Measurements from ENCODE around the gene FBXW4. TPM values are rescaled to one million over a fixed set of nuclear protein-coding genes. Genes with fewer than 3 reads are reported as not detected.

The FBXW4 gene
- polyA plus RNA-seq, 4 donors = 27.1 to 49.1 (median 35.4) TPM

- peaks cover 2 to 84% (median 18%) of the 10 kb centered on the region in 3 donors for H3K36me3 ChIP-seq (ENCODE audit: control insufficient read depth in 3 of 3, insufficient read depth in 2 of 3, low read depth in 1 of 3, low read length in 3 of 3)
Measured at GRCh38 chr10:101617102-101617823, 77.7 kb downstream of the FBXW4 start.

DNA sequence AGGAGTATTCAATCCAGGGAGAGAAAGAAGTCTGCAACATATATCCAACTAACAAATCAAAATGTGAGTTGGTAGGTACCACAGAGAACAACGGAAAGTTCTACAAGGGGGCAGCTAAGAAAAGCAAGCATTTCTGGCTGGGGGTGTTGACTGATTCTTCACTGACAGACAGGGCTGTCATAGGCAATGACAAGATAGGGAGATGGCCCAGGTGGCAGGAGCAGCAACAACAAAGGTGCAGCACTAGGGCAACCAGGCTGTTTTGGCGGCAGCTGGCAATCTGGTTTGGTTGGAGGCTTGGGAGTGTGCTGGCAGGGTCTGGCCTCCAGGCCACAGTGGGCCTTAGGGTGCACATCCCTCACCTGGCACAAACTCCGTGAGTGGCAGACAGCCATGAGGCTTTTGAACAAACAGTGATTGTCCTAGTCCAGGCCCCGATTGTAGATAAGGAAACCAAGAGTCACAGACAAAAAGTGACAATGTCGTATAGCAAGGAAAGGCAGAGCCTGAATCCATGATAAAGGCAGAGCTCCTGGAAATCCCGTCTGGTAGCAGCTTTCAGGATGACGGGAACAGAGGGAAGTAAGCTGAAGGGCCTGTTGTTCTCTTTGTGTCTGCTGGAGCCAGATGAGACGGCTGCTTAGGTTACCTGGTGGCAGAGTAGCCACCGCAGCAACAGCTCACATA lies 78.4 kb downstream of the FBXW4 start:
- peaks cover 2 to 88% (median 15%) of the 10 kb centered on the region in 3 donors for H3K36me3 ChIP-seq (ENCODE audit: control insufficient read depth in 3 of 3, insufficient read depth in 2 of 3, low read depth in 1 of 3, low read length in 3 of 3)
- DNase-seq = no peak
- no peaks in the 10 kb centered on the region for H3K4me1 ChIP-seq (ENCODE audit: control insufficient read depth in 3 of 3, insufficient read depth in 2 of 3, low read depth in 1 of 3, low read length in 2 of 3)
- H3K27ac ChIP-seq (ENCODE audit: low read depth in 1 of 3, low read length in 2 of 3) = no peak overlapping the region
- WGBS, 3 donors = 74 to 86% (median 82%) methylated on average over 9 of the region's 9 CpGs
- no peak for FAIRE-seq
- no peaks in the 10 kb centered on the region for H3K9me3 ChIP-seq (ENCODE audit: control insufficient read depth in 2 of 2, insufficient read depth in 1 of 2, low read depth in 1 of 2, low read length in 1 of 2)
- no peaks in the 10 kb centered on the region for H3K27me3 ChIP-seq (ENCODE audit: control insufficient read depth in 3 of 3, insufficient read depth in 3 of 3, low read length in 3 of 3)
- no peak overlapping the region for H3K4me3 ChIP-seq (ENCODE audit: low read depth in 1 of 3, low read length in 3 of 3)

More at GRCh38 chr10:101617102-101617823, 77.7 kb downstream of the FBXW4 start:
- Histone ChIP-seq H3K27me3 (ENCODE audit: control insufficient read depth in 3 of 3, insufficient read depth in 3 of 3, low read length in 3 of 3) (no peaks in the 10 kb centered on the region), H3K9me3 (ENCODE audit: control insufficient read depth in 2 of 2, insufficient read depth in 1 of 2, low read depth in 1 of 2, low read length in 1 of 2) (no peaks in the 10 kb centered on the region), H3K4me1 (ENCODE audit: control insufficient read depth in 3 of 3, insufficient read depth in 2 of 3, low read depth in 1 of 3, low read length in 2 of 3) (no peaks in the 10 kb centered on the region), H3K4me3 (ENCODE audit: low read depth in 1 of 3, low read length in 3 of 3) (no peak overlapping the region), H3K27ac (ENCODE audit: low read depth in 1 of 3, low read length in 2 of 3) (no peak overlapping the region)
- DNase-seq (no peak), FAIRE-seq (no peak)
- WGBS, 3 donors = 84 to 90% (median 86%) methylated on average over 8 of the region's 8 CpGs

GRCh38 chr10:101615525-101616116 lies 79.3 kb downstream of the FBXW4 start:
- H3K9me3 ChIP-seq (ENCODE audit: control insufficient read depth in 2 of 2, insufficient read depth in 1 of 2, low read depth in 1 of 2, low read length in 1 of 2) = no peaks in the 10 kb centered on the region
- 92 to 95% (median 93%) methylated on average over 5 of the region's 5 CpGs for WGBS, 3 donors
- DNase-seq (no peak), FAIRE-seq (no peak)
- no peaks in the 10 kb centered on the region for H3K4me1 ChIP-seq (ENCODE audit: control insufficient read depth in 3 of 3, insufficient read depth in 2 of 3, low read depth in 1 of 3, low read length in 2 of 3)
- no peaks in the 10 kb centered on the region for H3K27me3 ChIP-seq (ENCODE audit: control insufficient read depth in 3 of 3, insufficient read depth in 3 of 3, low read length in 3 of 3)
- H3K36me3 ChIP-seq (ENCODE audit: control insufficient read depth in 3 of 3, insufficient read depth in 2 of 3, low read depth in 1 of 3, low read length in 3 of 3) = peaks cover 5 to 90% (median 7%) of the 10 kb centered on the region in 3 donors
- no peak overlapping the region for H3K27ac ChIP-seq (ENCODE audit: low read depth in 1 of 3, low read length in 2 of 3)
- no peak overlapping the region for H3K4me3 ChIP-seq (ENCODE audit: low read depth in 1 of 3, low read length in 3 of 3)

DNA sequence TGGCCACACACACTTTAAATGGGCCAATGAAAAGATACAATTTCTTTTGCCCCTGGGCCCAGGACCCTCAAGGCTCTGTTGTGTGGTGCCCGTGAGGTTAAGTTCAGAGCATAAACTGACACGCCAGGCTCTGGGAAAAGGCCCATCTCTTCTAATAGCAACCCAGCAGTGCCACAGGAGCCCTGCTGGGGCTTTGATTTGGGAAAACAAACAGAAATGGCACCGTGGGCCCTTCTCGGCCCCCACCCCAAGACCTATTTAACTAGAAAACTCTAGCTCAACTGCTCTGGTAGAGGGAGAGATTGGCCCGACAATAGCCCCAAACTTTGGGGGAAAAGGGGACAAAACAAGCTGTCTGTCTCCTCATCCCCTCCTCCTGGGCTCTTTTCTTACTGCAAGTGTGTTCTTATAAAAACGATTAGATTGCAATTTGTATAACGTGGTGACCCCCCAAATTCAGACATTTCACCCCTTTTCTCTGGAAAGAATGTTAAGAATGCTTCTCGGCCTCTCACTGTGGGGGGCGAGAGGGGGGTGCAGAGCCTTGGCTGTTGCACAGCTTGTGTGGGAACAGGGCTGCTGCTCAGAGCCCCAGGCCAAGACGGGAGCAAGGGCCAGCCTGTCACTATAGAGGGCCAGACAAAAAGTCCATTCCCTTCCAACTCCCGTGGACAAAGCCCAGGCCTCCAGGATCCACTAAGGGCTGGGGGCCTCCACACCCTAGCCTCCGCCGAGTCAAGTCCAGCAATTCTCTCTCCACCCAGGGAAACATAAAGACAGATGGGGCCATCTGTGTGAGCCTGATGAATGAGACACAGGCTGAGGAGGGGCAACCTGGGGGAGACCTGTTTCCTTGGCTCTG lies 80.1 kb downstream of the FBXW4 start:
- 78 to 94% (median 92%) methylated on average over 13 of the region's 13 CpGs for WGBS, 3 donors

GRCh38 chr10:101613646-101614045 lies 81.3 kb downstream of the FBXW4 start:
- Histone ChIP-seq H3K4me1 (ENCODE audit: control insufficient read depth in 3 of 3, insufficient read depth in 2 of 3, low read depth in 1 of 3, low read length in 2 of 3) (no peaks in the 10 kb centered on the region), H3K27me3 (ENCODE audit: control insufficient read depth in 3 of 3, insufficient read depth in 3 of 3, low read length in 3 of 3) (no peaks in the 10 kb centered on the region), H3K4me3 (ENCODE audit: low read depth in 1 of 3, low read length in 3 of 3) (no peak overlapping the region), H3K27ac (ENCODE audit: low read depth in 1 of 3, low read length in 2 of 3) (no peak overlapping the region), H3K36me3 (ENCODE audit: control insufficient read depth in 3 of 3, insufficient read depth in 2 of 3, low read depth in 1 of 3, low read length in 3 of 3) (peaks cover 8 to 92% (median 11%) of the 10 kb centered on the region in 3 donors), H3K9me3 (ENCODE audit: control insufficient read depth in 2 of 2, insufficient read depth in 1 of 2, low read depth in 1 of 2, low read length in 1 of 2) (no peaks in the 10 kb centered on the region)
- FAIRE-seq (no peak), DNase-seq (no peak)
- WGBS, 3 donors = 95 to 98% (median 96%) methylated on average over 3 of the region's 3 CpGs

More for the DNA sequence above, 80.1 kb downstream of the FBXW4 start:
- H3K9me3 ChIP-seq (ENCODE audit: control insufficient read depth in 2 of 2, insufficient read depth in 1 of 2, low read depth in 1 of 2, low read length in 1 of 2) = no peaks in the 10 kb centered on the region
- no peaks in the 10 kb centered on the region for H3K27me3 ChIP-seq (ENCODE audit: control insufficient read depth in 3 of 3, insufficient read depth in 3 of 3, low read length in 3 of 3)
- peaks cover 7 to 89% (median 8%) of the 10 kb centered on the region in 3 donors for H3K36me3 ChIP-seq (ENCODE audit: control insufficient read depth in 3 of 3, insufficient read depth in 2 of 3, low read depth in 1 of 3, low read length in 3 of 3)
- no peaks in the 10 kb centered on the region for H3K4me1 ChIP-seq (ENCODE audit: control insufficient read depth in 3 of 3, insufficient read depth in 2 of 3, low read depth in 1 of 3, low read length in 2 of 3)
- no peak overlapping the region for H3K4me3 ChIP-seq (ENCODE audit: low read depth in 1 of 3, low read length in 3 of 3)
- FAIRE-seq (no peak), DNase-seq (no peak)
- no peak overlapping the region for H3K27ac ChIP-seq (ENCODE audit: low read depth in 1 of 3, low read length in 2 of 3)

- no peaks in the 10 kb centered on the region for H3K4me1 ChIP-seq (ENCODE audit: control insufficient read depth in 3 of 3, insufficient read depth in 2 of 3, low read depth in 1 of 3, low read length in 2 of 3)
- WGBS, 3 donors = 82 to 90% (median 89%) methylated on average over 10 of the region's 10 CpGs
- H3K27ac ChIP-seq (ENCODE audit: low read depth in 1 of 3, low read length in 2 of 3) = no peak overlapping the region
- H3K9me3 ChIP-seq (ENCODE audit: control insufficient read depth in 2 of 2, insufficient read depth in 1 of 2, low read depth in 1 of 2, low read length in 1 of 2) = no peaks in the 10 kb centered on the region
- FAIRE-seq (no peak), DNase-seq (no peak)
- H3K27me3 ChIP-seq (ENCODE audit: control insufficient read depth in 3 of 3, insufficient read depth in 3 of 3, low read length in 3 of 3) = no peaks in the 10 kb centered on the region
- no peak overlapping the region for H3K4me3 ChIP-seq (ENCODE audit: low read depth in 1 of 3, low read length in 3 of 3)
- peaks cover 8 to 91% (median 12%) of the 10 kb centered on the region in 3 donors for H3K36me3 ChIP-seq (ENCODE audit: control insufficient read depth in 3 of 3, insufficient read depth in 2 of 3, low read depth in 1 of 3, low read length in 3 of 3)
Measured at GRCh38 chr10:101612872-101613271, 82.1 kb downstream of the FBXW4 start.

- Histone ChIP-seq H3K36me3 (ENCODE audit: control insufficient read depth in 3 of 3, insufficient read depth in 2 of 3, low read depth in 1 of 3, low read length in 3 of 3) (peaks cover 8 to 92% (median 8%) of the 10 kb centered on the region in 3 donors), H3K27me3 (ENCODE audit: control insufficient read depth in 3 of 3, insufficient read depth in 3 of 3, low read length in 3 of 3) (no peaks in the 10 kb centered on the region), H3K27ac (ENCODE audit: low read depth in 1 of 3, low read length in 2 of 3) (no peak overlapping the region), H3K9me3 (ENCODE audit: control insufficient read depth in 2 of 2, insufficient read depth in 1 of 2, low read depth in 1 of 2, low read length in 1 of 2) (no peaks in the 10 kb centered on the region), H3K4me1 (ENCODE audit: control insufficient read depth in 3 of 3, insufficient read depth in 2 of 3, low read depth in 1 of 3, low read length in 2 of 3) (no peaks in the 10 kb centered on the region), H3K4me3 (ENCODE audit: low read depth in 1 of 3, low read length in 3 of 3) (no peak overlapping the region)
- FAIRE-seq = no peak
- DNase-seq = no peak
- 93 to 96% (median 94%) methylated on average over 6 of the region's 6 CpGs for WGBS, 3 donors
Measured at GRCh38 chr10:101612086-101612485, 82.9 kb downstream of the FBXW4 start.
